K562 (cell line): ENCODE results near the gene ZDHHC19. TPM values are rescaled to one million over a fixed set of nuclear protein-coding genes. Genes with fewer than 3 reads are reported as not detected.

Source experiments
- ARID1B ChIP-seq: fragments of 450-650 bp; IDR thresholded peaks from 2 replicates; pipeline ENCODE4 v1.6.1; 2016; ENCODE audit warnings: antibody characterized with exemption, mild to moderate bottlenecking, inconsistent platforms
- CBX2 ChIP-seq: fragments of 200-600 bp; sonication (generic); IDR thresholded peaks from one replicate; pipeline ENCODE4 v1.6.1; 2012; ENCODE audit warnings: mild to moderate bottlenecking, low read length, inconsistent platforms; ENCODE audit not compliant: insufficient read depth, poor library complexity, severe bottlenecking
- EGR1 ChIP-seq: fragments of 450-650 bp; conservative IDR thresholded peaks from 2 replicates; pipeline ENCODE4 v1.6.1; 2017; ENCODE audit warnings: mild to moderate bottlenecking
- ETV1 ChIP-seq: fragments of 450-650 bp; conservative IDR thresholded peaks from 2 replicates; pipeline ENCODE4 v1.6.1; 2016; ENCODE audit warnings: missing genetic modification characterization, control low read depth, low read depth, missing compliant biosample characterization
- HMG20B ChIP-seq: fragments of 250-450 bp; sonication (Bioruptor Pico); IDR thresholded peaks from 2 replicates; pipeline ENCODE4 v1.5.0; 2021; ENCODE audit warnings: mild to moderate bottlenecking
- KDM1A ChIP-seq, 2 experiments: fragments of 450-650 bp; IDR thresholded peaks; 2 replicates each; pipeline ENCODE4 v1.6.1; 2016; ENCODE audit warnings: mild to moderate bottlenecking in 2 of 2
- L3MBTL2 ChIP-seq: fragments of 450-650 bp; IDR thresholded peaks from 2 replicates; pipeline ENCODE4 v1.6.1; 2016; ENCODE audit warnings: mild to moderate bottlenecking, moderate library complexity
- LCOR ChIP-seq: sonication (generic); formaldehyde crosslinking; IDR thresholded peaks from 2 replicates; pipeline ENCODE4 v1.8.0; 2022; ENCODE audit warnings: mild to moderate bottlenecking, missing genetic modification reagents
- MNT ChIP-seq, 2 experiments: fragments of 450-650 bp; conservative IDR thresholded peaks; 2 replicates each; pipeline ENCODE4 v1.6.1; 2017; ENCODE audit warnings: mild to moderate bottlenecking in 2 of 2, moderate library complexity in 2 of 2
- PKNOX1 ChIP-seq: fragments of 450-650 bp; IDR thresholded peaks from 2 replicates; pipeline ENCODE4 v1.6.1; 2016
- POLR2G ChIP-seq: fragments of 200-400 bp; formaldehyde crosslinking; IDR thresholded peaks from 2 replicates; pipeline ENCODE4 v1.6.1; 2017; ENCODE audit warnings: low read depth, mild to moderate bottlenecking, antibody characterized with exemption, low read length, moderate library complexity
- SAFB2 ChIP-seq: fragments of 200-400 bp; formaldehyde crosslinking; IDR thresholded peaks from 2 replicates; pipeline ENCODE4 v1.6.1; 2018; ENCODE audit warnings: borderline replicate concordance, low read length, low read depth, moderate library complexity; ENCODE audit not compliant: severe bottlenecking
- SFPQ ChIP-seq: fragments of 200-400 bp; formaldehyde crosslinking; IDR thresholded peaks from 2 replicates; pipeline ENCODE4 v1.6.1; 2017; ENCODE audit warnings: mild to moderate bottlenecking, low read depth, low read length, moderate library complexity
- VEZF1 ChIP-seq: fragments of 200-800 bp; sonication (Bioruptor generic); IDR thresholded peaks from 2 replicates; pipeline ENCODE4 v1.6.1; 2017; ENCODE audit warnings: missing genetic modification characterization, missing compliant biosample characterization
- ZKSCAN8 ChIP-seq: fragments of 200-800 bp; sonication (Bioruptor generic); IDR thresholded peaks from 2 replicates; pipeline ENCODE4 v1.6.1; 2016; ENCODE audit warnings: missing genetic modification characterization, missing compliant biosample characterization
- ZNF347 ChIP-seq: fragments of 450-650 bp; formaldehyde crosslinking; IDR thresholded peaks from 2 replicates; pipeline ENCODE4 v1.4.0; 2020; ENCODE audit warnings: low read depth, mild to moderate bottlenecking, moderate library complexity
- ZNF696 ChIP-seq: fragments of 250-450 bp; sonication (Bioruptor Pico); conservative IDR thresholded peaks from 2 replicates; pipeline ENCODE4 v1.4.0; 2020; ENCODE audit warnings: mild to moderate bottlenecking, moderate library complexity
- ZNF79 ChIP-seq: fragments of 250-450 bp; sonication (Bioruptor Pico); IDR thresholded peaks from 2 replicates; pipeline ENCODE4 v1.4.0; 2020; ENCODE audit warnings: low read depth, mild to moderate bottlenecking, moderate library complexity
- polyA plus RNA-seq, 8 experiments: library from polyadenylated mRNA; depleted of rRNA in 4 of 8; stranded (reverse) in 5 of 8; unstranded in 3 of 8; fragments of >200 nt; fragmentation: Nextera tagmentation in 2 of 8; fragmentation: Illumina TruSeq in 1 of 8; extraction: Ambion mirVana in 2 of 8; extraction: Trizol in 1 of 8; gene quantifications; 2 replicates each; pipeline versions ENCODE4 v1.2.1 to v1.2.3, GENCODE V29; 2011 to 2014; ENCODE audit warnings: inconsistent platforms in 1 of 8, missing spikeins in 1 of 8
- total RNA-seq, 7 experiments: library from RNA; depleted of rRNA in 6 of 7; stranded (reverse); fragments of >200 nt in 6 of 7; fragmentation: Illumina TruSeq in 2 of 7; extraction: Trizol in 2 of 7; gene quantifications; 2 replicates each; pipeline versions ENCODE4 v1.2.1 to v1.2.3, GENCODE V29; 2011 to 2021; ENCODE audit warnings: low replicate concordance in 1 of 7

Gene ZDHHC19
- total and polyA plus RNA-seq, 9 of the 15 experiments (the other 6 are each of a cell fraction or from before 2014, with no cell fraction given), result 0.40 to 5.5 (median 1.1) TPM

GRCh38 chr3:196207833-196208607, 3.2 kb downstream of the ZDHHC19 start (continued):
- peak; percentile 81 for TF ChIP-seq VEZF1 (CRISPR knock-in tag)
- no peak for TF ChIP-seq SFPQ
- TF ChIP-seq ARID1B, result peak; percentile 50
- TF ChIP-seq EGR1, result peak; percentile 90
- peak; percentile 40; the same call in 1 of the 2 replicates for TF ChIP-seq ETV1 (tag)
- TF ChIP-seq CBX2, result no peak
- no peak for TF ChIP-seq ZNF79 (CRISPR knock-in tag)
- no peak for TF ChIP-seq SAFB2
- TF ChIP-seq LCOR (CRISPR knock-in tag), result peak; percentile 53; the same call in 1 of the 2 replicates
- peak; percentile 40; the same call in 1 of the 2 replicates for TF ChIP-seq POLR2G
- peak; percentile 92 to 95 for TF ChIP-seq KDM1A (IDR thresholded peaks at IDR 0.05)
- TF ChIP-seq HMG20B, result no peak
- TF ChIP-seq ZNF347 (CRISPR knock-in tag), result no peak
- no peak for TF ChIP-seq ZKSCAN8 (CRISPR knock-in tag)
- TF ChIP-seq PKNOX1, result peak; percentile 25; the same call in 1 of the 2 replicates
- no peak for TF ChIP-seq ZNF696 (CRISPR knock-in tag)
- peak; percentile 84 for TF ChIP-seq L3MBTL2
- peak; percentile 87 to 90 for TF ChIP-seq MNT (conservative IDR thresholded peaks at IDR 0.05)
